MG63 (cell line): Measurements from ENCODE around the gene TOR4A. TPM values are rescaled to one million over a fixed set of nuclear protein-coding genes. Genes with fewer than 3 reads are reported as not detected.

Experiments
- DNase-seq: peaks from one replicate; pipeline ENCODE4 v3.0.0-alpha.2; 2020
- H3K27me3 ChIP-seq: fragments of 250-450 bp; sonication (Bioruptor Pico); 2 replicates; pipeline ENCODE4 v1.5.1; 2020; ENCODE audit warnings: mild to moderate bottlenecking, moderate library complexity
- H3K36me3 ChIP-seq: fragments of 250-450 bp; sonication (Bioruptor Pico); 2 replicates; pipeline ENCODE4 v1.5.1; 2020; ENCODE audit warnings: mild to moderate bottlenecking, moderate library complexity
- H3K4me3 ChIP-seq: fragments of 250-450 bp; sonication (Bioruptor Pico); 2 replicates; pipeline ENCODE4 v1.5.1; 2020; ENCODE audit warnings: mild to moderate bottlenecking, moderate library complexity
- H3K9me3 ChIP-seq: fragments of 250-450 bp; sonication (Bioruptor Pico); 2 replicates; pipeline ENCODE4 v1.5.1; 2020; ENCODE audit warnings: mild to moderate bottlenecking, moderate library complexity
- total RNA-seq: library from RNA; depleted of rRNA; stranded (reverse); fragments of >200 nt; shearing (Covaris generic); gene quantifications from 2 replicates; pipeline ENCODE4 v1.2.3, GENCODE V29; 2014; ENCODE audit warnings: low replicate concordance; rRNA removed

The TOR4A gene
- 2.3 and 2.9 TPM in 2 replicates for total RNA-seq

GRCh38 chr9:137277329-137278041 lies at the start of gene TOR4A:
Gene TOR4A (plus strand): TSS chr9:137277726. CDS start chr9:137278690, 964 bp downstream.
- Histone ChIP-seq H3K4me3 (no peak within 1 kb of the TSS), H3K27me3 (no peaks in the 10 kb centered on the region), H3K9me3 (no peaks in the 10 kb centered on the region), H3K36me3 (no peaks in the 10 kb centered on the region)
- peak; percentile 34 for DNase-seq

- no peaks in the 10 kb centered on the region for H3K27me3 ChIP-seq
- H3K9me3 ChIP-seq = no peaks in the 10 kb centered on the region
- H3K4me3 ChIP-seq = no peak overlapping the region
- DNase-seq = no peak
- H3K36me3 ChIP-seq = no peaks in the 10 kb centered on the region
Measured at GRCh38 chr9:137227853-137228505, 49.5 kb upstream of the TOR4A start.

GRCh38 chr9:137228506-137228967 lies 49.0 kb upstream of the TOR4A start:
- Histone ChIP-seq H3K4me3 (no peak overlapping the region), H3K36me3 (no peaks in the 10 kb centered on the region), H3K9me3 (no peaks in the 10 kb centered on the region), H3K27me3 (no peaks in the 10 kb centered on the region)
- DNase-seq = no peak

- no peaks in the 10 kb centered on the region for H3K36me3 ChIP-seq
- no peaks in the 10 kb centered on the region for H3K27me3 ChIP-seq
- DNase-seq = no peak
- H3K9me3 ChIP-seq = no peaks in the 10 kb centered on the region
- H3K4me3 ChIP-seq = no peak overlapping the region
Measured at GRCh38 chr9:137228968-137229896, 48.3 kb upstream of the TOR4A start.

GRCh38 chr9:137229903-137230704 lies 47.4 kb upstream of the TOR4A start:
- Histone ChIP-seq H3K36me3 (no peaks in the 10 kb centered on the region), H3K4me3 (no peak overlapping the region), H3K27me3 (no peaks in the 10 kb centered on the region), H3K9me3 (no peaks in the 10 kb centered on the region)
- no peak for DNase-seq

GRCh38 chr9:137230705-137231371 lies 46.7 kb upstream of the TOR4A start, which contains the start of gene SLC34A3:
Gene SLC34A3 (plus strand): TSS chr9:137230901. CDS start chr9:137231703, 802 bp downstream.
- no peak for DNase-seq
- Histone ChIP-seq H3K36me3 (no peaks in the 10 kb centered on the region), H3K4me3 (no peak within 1 kb of the TSS), H3K27me3 (no peaks in the 10 kb centered on the region), H3K9me3 (no peaks in the 10 kb centered on the region)

- Histone ChIP-seq H3K27me3 (no peaks in the 10 kb centered on the region), H3K9me3 (no peaks in the 10 kb centered on the region), H3K36me3 (no peaks in the 10 kb centered on the region), H3K4me3 (no peak overlapping the region)
- no peak for DNase-seq
Measured at GRCh38 chr9:137231372-137232039, 46.0 kb upstream of the TOR4A start.

GRCh38 chr9:137232101-137232500 lies 45.4 kb upstream of the TOR4A start:
- no peak for DNase-seq
- Histone ChIP-seq H3K27me3 (no peaks in the 10 kb centered on the region), H3K9me3 (no peaks in the 10 kb centered on the region), H3K36me3 (no peaks in the 10 kb centered on the region), H3K4me3 (no peak overlapping the region)

GRCh38 chr9:137232510-137232909 lies 45.0 kb upstream of the TOR4A start:
- Histone ChIP-seq H3K36me3 (no peaks in the 10 kb centered on the region), H3K9me3 (no peaks in the 10 kb centered on the region), H3K27me3 (no peaks in the 10 kb centered on the region), H3K4me3 (no peak overlapping the region)
- DNase-seq = no peak

- Histone ChIP-seq H3K4me3 (no peak overlapping the region), H3K36me3 (no peaks in the 10 kb centered on the region), H3K27me3 (no peaks in the 10 kb centered on the region), H3K9me3 (no peaks in the 10 kb centered on the region)
- no peak for DNase-seq
Measured at GRCh38 chr9:137233143-137233980, 44.2 kb upstream of the TOR4A start.

- DNase-seq = no peak
- no peaks in the 10 kb centered on the region for H3K36me3 ChIP-seq
- no peaks in the 10 kb centered on the region for H3K27me3 ChIP-seq
- no peaks in the 10 kb centered on the region for H3K9me3 ChIP-seq
- H3K4me3 ChIP-seq = no peak overlapping the region
Measured at GRCh38 chr9:137234055-137234697, 43.4 kb upstream of the TOR4A start.

GRCh38 chr9:137234758-137235423 lies 42.6 kb upstream of the TOR4A start:
- no peaks in the 10 kb centered on the region for H3K36me3 ChIP-seq

GRCh38 chr9:137235424-137236237 lies 41.9 kb upstream of the TOR4A start:
- H3K4me3 ChIP-seq = no peak overlapping the region
- DNase-seq = no peak
- H3K27me3 ChIP-seq = no peaks in the 10 kb centered on the region
- H3K36me3 ChIP-seq = no peaks in the 10 kb centered on the region
- no peaks in the 10 kb centered on the region for H3K9me3 ChIP-seq

More at GRCh38 chr9:137234758-137235423, 42.6 kb upstream of the TOR4A start:
- Histone ChIP-seq H3K9me3 (no peaks in the 10 kb centered on the region), H3K27me3 (no peaks in the 10 kb centered on the region), H3K4me3 (no peak overlapping the region)
- DNase-seq = no peak
